Skin of body (tissue), 2 donors: ENCODE results near the gene MORC1. TPM values are rescaled to one million over a fixed set of nuclear protein-coding genes. Genes with fewer than 3 reads are reported as not detected.
"Not testable (repeated sequence)": the region's sequence is repeated elsewhere in the genome, so short reads cannot be mapped to it uniquely, and the experiment has no call there.

Experiments used
- DNase-seq: peaks from one replicate; lab custom pipeline; 2025; lab: John Stamatoyannopoulos, UW
- total RNA-seq: library from RNA; depleted of rRNA; stranded (reverse); fragments of >200 nt; gene quantifications from one replicate; pipeline ENCODE4 v1.2.3, GENCODE V29; 2014

MORC1 gene, protein sequence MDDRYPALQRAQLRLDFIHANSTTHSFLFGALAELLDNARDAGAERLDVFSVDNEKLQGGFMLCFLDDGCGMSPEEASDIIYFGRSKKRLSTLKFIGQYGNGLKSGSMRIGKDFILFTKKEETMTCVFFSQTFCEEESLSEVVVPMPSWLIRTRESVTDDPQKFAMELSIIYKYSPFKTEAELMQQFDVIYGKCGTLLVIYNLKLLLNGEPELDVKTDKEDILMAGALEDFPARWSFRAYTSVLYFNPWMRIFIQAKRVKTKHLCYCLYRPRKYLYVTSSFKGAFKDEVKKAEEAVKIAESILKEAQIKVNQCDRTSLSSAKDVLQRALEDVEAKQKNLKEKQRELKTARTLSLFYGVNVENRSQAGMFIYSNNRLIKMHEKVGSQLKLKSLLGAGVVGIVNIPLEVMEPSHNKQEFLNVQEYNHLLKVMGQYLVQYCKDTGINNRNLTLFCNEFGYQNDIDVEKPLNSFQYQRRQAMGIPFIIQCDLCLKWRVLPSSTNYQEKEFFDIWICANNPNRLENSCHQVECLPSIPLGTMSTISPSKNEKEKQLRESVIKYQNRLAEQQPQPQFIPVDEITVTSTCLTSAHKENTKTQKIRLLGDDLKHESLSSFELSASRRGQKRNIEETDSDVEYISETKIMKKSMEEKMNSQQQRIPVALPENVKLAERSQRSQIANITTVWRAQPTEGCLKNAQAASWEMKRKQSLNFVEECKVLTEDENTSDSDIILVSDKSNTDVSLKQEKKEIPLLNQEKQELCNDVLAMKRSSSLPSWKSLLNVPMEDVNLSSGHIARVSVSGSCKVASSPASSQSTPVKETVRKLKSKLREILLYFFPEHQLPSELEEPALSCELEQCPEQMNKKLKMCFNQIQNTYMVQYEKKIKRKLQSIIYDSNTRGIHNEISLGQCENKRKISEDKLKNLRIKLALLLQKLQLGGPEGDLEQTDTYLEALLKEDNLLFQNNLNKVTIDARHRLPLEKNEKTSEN
- not detected for total RNA-seq

GRCh38 chr3:109117939-109118338 lies at the start of gene MORC1:
MORC1 (minus strand) TSS chr3:109118134; CDS start chr3:109118059, 75 bp downstream.
- DNase-seq, result no peak

DNA sequence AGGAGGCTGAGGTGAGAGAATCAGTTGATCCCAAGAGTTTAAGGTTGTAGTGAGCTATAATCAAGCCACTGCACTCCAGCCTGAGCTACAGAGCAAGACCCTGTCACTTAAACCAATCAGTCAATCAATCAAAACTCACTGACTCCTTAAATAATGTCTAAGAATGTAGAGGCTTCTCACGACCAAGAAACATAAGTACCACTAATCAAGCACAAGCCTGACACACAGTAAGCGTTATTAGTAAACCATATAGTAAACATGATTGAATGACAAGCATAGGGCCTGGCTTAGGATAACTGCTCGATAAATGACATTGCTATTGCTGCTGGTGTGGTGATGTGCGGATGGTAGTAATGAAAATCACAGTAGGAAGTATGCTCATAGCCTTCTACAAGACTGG lies 48.0 kb upstream of the MORC1 start:
- DNase-seq, result no peak

DNA sequence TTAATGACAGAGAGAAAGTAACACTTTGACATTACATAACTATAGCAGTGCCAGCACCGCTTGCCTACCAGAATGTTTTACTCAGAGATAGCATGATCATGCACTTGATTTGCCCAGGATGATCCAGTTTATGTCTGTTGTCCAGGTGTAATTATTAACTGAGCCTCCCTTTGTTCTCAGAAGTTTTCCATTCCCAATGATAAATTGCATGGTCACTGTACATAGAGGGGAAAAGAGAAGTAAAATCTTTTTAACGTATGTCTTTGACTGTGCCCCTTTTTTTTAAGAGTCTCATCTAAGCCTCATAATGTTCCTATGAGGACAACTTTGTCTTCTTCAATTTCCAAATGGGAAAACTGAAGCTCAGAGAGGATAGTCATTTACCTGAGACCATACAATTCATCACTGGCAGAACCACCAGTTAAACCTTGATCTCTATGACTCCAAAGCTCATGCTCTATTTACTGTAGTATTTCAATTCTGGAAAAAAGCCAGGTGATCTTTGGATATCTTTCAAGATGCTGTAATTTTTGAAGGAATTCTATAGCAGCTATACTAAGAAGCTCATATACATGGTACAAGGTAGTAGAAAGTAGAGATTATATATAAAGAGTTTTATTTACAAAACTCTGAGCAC lies 43.7 kb upstream of the MORC1 start:
- no peak for DNase-seq

DNA sequence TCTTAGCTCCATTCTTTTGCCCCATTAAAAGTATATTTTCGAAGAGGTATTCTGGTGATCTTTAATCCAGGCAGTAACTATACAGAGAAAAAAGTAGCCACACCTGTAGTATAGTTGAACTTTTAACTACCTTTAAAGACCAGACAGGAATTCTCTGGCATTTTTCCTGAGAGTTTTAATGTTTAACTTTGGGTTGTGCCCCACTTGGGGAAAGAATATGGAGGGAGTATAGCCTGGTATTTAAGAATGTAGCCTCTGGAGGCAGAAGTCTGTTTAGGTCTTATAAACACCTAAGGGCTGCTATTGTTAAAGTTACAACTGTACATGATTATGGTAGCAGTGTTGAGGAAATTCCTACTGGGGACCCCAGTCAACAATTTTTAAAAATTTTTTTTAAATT lies 37.9 kb upstream of the MORC1 start:
- DNase-seq, result no peak

GRCh38 chr3:109154979-109155378 lies 37.0 kb upstream of the MORC1 start:
- no peak for DNase-seq

- DNase-seq, result no peak
These were observed 34.4 kb upstream of the MORC1 start for GRCh38 chr3:109152320-109152719.

DNA sequence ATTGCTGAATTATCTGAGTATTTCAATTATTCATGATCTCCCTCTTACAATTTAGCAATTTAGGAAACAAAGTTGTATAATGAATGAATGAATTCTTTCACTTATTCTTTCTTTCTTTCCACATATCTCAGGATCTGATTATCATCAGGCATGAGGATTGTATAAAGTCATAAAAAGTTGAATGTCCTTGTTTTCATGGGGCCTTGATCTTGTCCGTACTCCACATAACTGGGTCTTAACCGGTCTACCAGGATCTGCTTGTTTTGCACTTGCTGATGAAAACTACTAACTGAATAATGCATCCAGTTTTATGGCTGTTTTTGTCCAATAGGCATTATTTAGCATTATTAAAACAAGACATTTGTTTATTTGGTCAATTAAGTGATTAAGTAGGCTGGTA lies 31.1 kb upstream of the MORC1 start:
- no peak for DNase-seq

DNA sequence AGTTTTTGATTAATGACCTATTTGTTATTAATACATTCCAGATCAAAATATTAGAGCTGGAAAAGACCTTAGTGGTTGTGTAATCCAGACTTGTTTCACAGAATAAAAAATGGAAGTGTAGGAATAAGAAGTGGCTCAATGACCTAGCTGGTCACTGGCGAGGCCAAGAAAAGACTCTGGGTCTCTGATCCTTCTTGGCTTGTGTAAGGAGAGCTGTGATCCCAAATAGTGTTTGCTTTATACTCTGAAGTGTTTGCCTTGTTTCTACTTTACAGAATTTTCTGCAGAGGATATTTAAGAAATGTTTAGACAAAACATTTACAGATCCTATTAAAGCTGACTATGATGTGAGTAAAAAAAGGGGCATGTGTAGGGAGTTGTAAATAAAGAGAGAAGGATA lies 25.7 kb upstream of the MORC1 start:
- no peak for DNase-seq

- no peak for DNase-seq
These were observed 22.4 kb upstream of the MORC1 start for GRCh38 chr3:109140318-109140717.

DNA sequence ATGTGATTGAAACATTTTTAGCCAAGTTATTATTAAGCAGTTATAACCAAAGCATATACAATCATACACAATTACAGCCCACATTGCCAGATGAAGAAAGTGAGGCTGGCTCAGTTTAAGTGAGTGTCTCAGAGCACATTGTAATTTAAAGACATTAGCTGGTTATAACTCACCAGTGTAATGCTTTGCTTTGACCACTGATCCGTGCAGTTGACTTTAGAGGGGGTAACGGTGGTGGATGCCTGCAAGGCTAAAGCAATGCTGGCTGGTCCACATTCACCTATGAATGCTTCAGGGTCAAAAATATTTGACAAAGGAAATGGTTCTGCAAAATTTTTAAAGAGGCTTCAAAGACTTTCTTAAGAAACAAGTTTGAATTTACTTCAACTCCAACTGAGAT lies 19.8 kb upstream of the MORC1 start:
- DNase-seq, result no peak

GRCh38 chr3:109136523-109136922 lies 18.6 kb upstream of the MORC1 start, which contains the start of gene C3orf85:
C3orf85 (plus strand) TSS chr3:109136719; CDS start chr3:109136848, 129 bp downstream.
- no peak for DNase-seq

GRCh38 chr3:109133474-109133816 lies 15.5 kb upstream of the MORC1 start:
- DNase-seq, result not testable (repeated sequence)

DNA sequence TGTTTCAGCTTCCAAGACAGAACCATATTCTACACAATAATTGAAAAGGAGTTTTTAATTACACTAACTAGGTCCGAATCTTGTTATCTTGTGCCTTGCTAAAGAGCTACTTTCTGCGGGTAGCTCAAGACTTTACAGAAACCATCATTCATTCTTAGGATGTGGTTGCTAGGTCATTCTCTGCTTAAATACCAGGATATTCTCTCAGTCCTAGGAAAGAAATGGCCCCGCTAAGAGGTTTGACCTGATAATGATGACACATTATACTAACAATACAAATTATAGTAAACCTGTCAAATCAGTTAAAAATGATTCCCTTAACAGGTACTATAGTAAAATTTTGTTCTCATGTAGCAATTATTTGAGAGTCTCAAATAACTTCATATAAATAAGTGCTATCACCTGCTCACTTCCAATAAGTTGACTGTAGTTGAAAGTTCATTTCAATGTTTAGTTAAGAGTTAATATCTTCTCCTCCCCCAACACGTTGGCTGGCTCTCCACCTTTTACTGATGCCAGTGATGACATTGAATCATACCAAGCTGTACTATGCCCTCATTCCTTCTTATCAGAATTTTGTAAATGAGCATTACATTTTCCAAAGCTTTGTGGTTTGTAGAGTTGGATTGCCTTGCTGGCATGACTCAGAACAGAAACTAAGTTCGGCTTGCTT lies 15.0 kb upstream of the MORC1 start:
- no peak for DNase-seq

DNA sequence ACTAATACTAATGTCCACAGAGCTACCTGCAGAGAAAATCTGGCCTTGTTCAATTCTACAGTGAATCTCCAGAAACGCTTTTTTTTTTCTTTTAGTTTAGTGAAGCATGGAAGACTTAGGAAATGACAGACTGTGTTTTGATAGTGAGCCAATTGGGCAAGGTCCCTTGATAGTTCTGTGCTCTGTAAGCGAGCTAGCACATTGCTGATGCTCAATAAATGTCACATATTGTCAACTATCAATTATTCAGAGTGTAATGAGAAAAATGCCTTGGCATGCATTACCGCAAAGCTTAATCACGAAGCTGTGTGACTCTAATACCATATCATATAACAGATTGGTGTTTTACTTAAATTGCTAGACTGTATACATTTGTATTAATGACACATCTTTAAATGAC lies 13.3 kb upstream of the MORC1 start:
- DNase-seq, result peak; percentile 21

DNA sequence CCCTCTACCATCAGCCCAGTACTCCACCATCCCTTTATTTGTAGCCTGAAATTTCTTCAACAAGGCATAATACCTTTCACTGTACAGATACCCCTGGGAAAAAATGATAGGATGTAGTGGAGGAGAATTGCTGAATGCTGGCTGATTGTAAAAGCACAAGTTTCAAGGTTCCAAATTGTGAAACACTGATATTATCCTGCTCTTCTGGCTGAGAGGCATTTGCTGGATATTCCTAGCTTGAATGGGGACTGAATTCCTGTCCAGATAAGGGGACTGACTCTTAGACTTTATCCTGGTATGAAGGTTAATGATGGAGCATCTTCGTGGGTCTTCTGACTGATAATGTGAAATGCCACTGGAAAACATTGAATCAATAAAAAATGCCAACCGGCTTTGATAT lies 9.6 kb upstream of the MORC1 start:
- no peak for DNase-seq

- no peak for DNase-seq
These were observed 8.0 kb upstream of the MORC1 start for GRCh38 chr3:109125902-109126301.

GRCh38 chr3:109122690-109123089 lies 4.8 kb upstream of the MORC1 start:
- DNase-seq, result no peak

- DNase-seq, result no peak
These were observed 650 bp upstream of the MORC1 start for GRCh38 chr3:109118584-109118983.

DNA sequence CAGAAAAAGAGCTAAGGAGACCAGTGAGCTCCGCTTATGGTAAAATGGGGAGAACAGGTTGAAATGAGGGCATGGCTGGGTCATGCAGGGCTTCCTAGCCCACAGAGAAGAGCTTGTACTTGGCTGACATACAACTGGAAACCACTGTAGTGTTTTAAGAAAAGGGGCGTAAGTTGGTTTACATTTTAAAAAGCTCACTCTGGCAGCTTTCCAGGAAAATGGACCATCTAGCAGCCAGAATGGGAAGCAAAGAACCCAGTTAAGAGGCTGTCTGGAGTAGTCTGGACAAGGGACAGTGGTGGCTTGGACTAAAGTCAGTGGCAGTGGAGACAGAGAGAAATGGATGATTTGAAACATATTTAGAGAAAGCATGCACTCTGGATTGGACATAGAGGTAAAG lies 1.9 kb downstream of the MORC1 start:
- DNase-seq, result no peak

- no peak for DNase-seq
These were observed 2.5 kb downstream of the MORC1 start for GRCh38 chr3:109115451-109115850.

DNA sequence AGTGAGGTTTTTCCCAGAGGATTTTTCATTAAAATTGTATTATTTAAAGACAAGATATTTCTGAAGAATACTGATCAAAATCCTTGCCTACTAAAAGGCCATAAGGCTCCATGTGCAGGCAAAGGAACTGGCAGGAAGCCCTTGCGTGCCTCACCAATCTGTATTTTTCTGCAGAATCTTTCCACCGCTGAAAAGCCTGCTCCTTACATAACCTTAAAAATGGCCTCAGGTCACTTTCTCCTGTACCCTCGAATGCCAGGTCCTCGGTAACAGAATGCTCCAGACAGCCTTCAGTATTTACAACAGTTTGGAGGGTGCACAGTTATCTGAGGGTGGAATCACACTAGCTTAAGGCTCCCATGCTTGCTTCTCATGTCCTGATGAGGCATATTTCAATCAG lies 3.2 kb downstream of the MORC1 start:
- DNase-seq, result no peak
